ENCODE measurements around the gene SHISA7.
"Not testable (repeated sequence)": the region's sequence is repeated elsewhere in the genome, so short reads cannot be mapped to it uniquely, and the experiment has no call there.

SHISA7 gene

GRCh38 chr19:55423225-55424005, 19.7 kb downstream of the SHISA7 start:
- no peak for FAIRE-seq
- no peak for DNase-seq (ENCODE audit: insufficient read length, low spot score)

GRCh38 chr19:55421281-55421680, 21.8 kb downstream of the SHISA7 start:
- not testable (repeated sequence) for FAIRE-seq; DNase-seq (ENCODE audit: insufficient read length, low spot score)

- FAIRE-seq = no peak
- DNase-seq (ENCODE audit: insufficient read length, low spot score) = no peak
Observed at GRCh38 chr19:55419624-55420236, 23.4 kb downstream of the SHISA7 start.

GRCh38 chr19:55419103-55419502, 24.0 kb downstream of the SHISA7 start:
- FAIRE-seq (no peak), DNase-seq (ENCODE audit: insufficient read length, low spot score) (no peak)

GRCh38 chr19:55418185-55418584, 24.9 kb downstream of the SHISA7 start:
- DNase-seq (ENCODE audit: insufficient read length, low spot score) (peak; percentile 89), FAIRE-seq (no peak)

- DNase-seq (ENCODE audit: insufficient read length, low spot score) (no peak), FAIRE-seq (no peak)
Observed at GRCh38 chr19:55410168-55410567, 32.9 kb downstream of the SHISA7 start.

- FAIRE-seq; DNase-seq (ENCODE audit: insufficient read length, low spot score): not testable (repeated sequence)
Observed at GRCh38 chr19:55409179-55409578, 33.9 kb downstream of the SHISA7 start.

- FAIRE-seq = no peak
Observed at GRCh38 chr19:55408533-55408872, 34.6 kb downstream of the SHISA7 start.

GRCh38 chr19:55407800-55408532, 35.1 kb downstream of the SHISA7 start:
- DNase-seq (ENCODE audit: insufficient read length, low spot score) (peak; percentile 99), FAIRE-seq (peak; percentile 89)

More at GRCh38 chr19:55408533-55408872, 34.6 kb downstream of the SHISA7 start:
- no peak for DNase-seq (ENCODE audit: insufficient read length, low spot score)

GRCh38 chr19:55407550-55407799, 35.6 kb downstream of the SHISA7 start, which contains the start of gene UBE2S:
TSS of gene UBE2S (minus strand) at chr19:55407788. CDS start at chr19:55407589, 199 bp downstream.
- FAIRE-seq; DNase-seq (ENCODE audit: insufficient read length, low spot score): not testable (repeated sequence)

GRCh38 chr19:55406826-55407549, 36.1 kb downstream of the SHISA7 start:
- peak; percentile 38 for FAIRE-seq
- DNase-seq (ENCODE audit: insufficient read length, low spot score) = no peak

GRCh38 chr19:55406091-55406825, 36.8 kb downstream of the SHISA7 start:
- DNase-seq (ENCODE audit: insufficient read length, low spot score) (no peak), FAIRE-seq (no peak)

GRCh38 chr19:55405638-55406037, 37.5 kb downstream of the SHISA7 start:
- DNase-seq (ENCODE audit: insufficient read length, low spot score) (no peak), FAIRE-seq (no peak)

GRCh38 chr19:55402509-55402908, 40.6 kb downstream of the SHISA7 start:
- FAIRE-seq (no peak), DNase-seq (ENCODE audit: insufficient read length, low spot score) (no peak)

GRCh38 chr19:55401390-55401789, 41.7 kb downstream of the SHISA7 start:
- not testable (repeated sequence) for DNase-seq (ENCODE audit: insufficient read length, low spot score); FAIRE-seq

- FAIRE-seq = no peak
- DNase-seq (ENCODE audit: insufficient read length, low spot score) = no peak
Observed at GRCh38 chr19:55400281-55401087, 42.6 kb downstream of the SHISA7 start.

GRCh38 chr19:55398200-55398925, 44.7 kb downstream of the SHISA7 start:
- FAIRE-seq = no peak

GRCh38 chr19:55392820-55393761, 50.0 kb downstream of the SHISA7 start:
- DNase-seq (ENCODE audit: insufficient read length, low spot score) = no peak

More at GRCh38 chr19:55398200-55398925, 44.7 kb downstream of the SHISA7 start:
- DNase-seq (ENCODE audit: insufficient read length, low spot score) = no peak

More at GRCh38 chr19:55392820-55393761, 50.0 kb downstream of the SHISA7 start:
- FAIRE-seq = no peak
